ENCODE data around the gene PDIK1L. TPM values are rescaled to one million over a fixed set of nuclear protein-coding genes. Genes with fewer than 3 reads are reported as not detected.

PDIK1L gene
- total and polyA plus RNA-seq, 7 donors, result 1.4 to 7.0 (median 4.7) TPM

GRCh38 chr1:26083208-26083607, 28.4 kb upstream of the PDIK1L start:
- intact Hi-C loops (cut with DNase I), result no loop called here
- ATAC-seq (peak; percentile 84 to 89 (median 88)), DNase-seq (peak; percentile 34 to 77)
- Histone ChIP-seq H3K27ac (peak overlapping the region; percentile 91), H3K36me3 (ENCODE audit: insufficient read depth in 1 of 2, low read depth in 1 of 2) (no peaks in the 10 kb centered on the region), H3K9me3 (no peaks in the 10 kb centered on the region), H3K4me1 (peaks cover 70% of the 10 kb centered on the region), H3K27me3 (ENCODE audit: insufficient read depth in 3 of 3, low read length in 2 of 3) (no peaks in the 10 kb centered on the region), H3K4me3 (no peak overlapping the region)
- TF ChIP-seq CTCF (IDR thresholded peaks at IDR 0.05), result no peak
- WGBS, 3 donors, result 13 to 18% (median 14%) methylated on average over 5 of the region's 5 CpGs

- WGBS, 3 donors, result 18 to 24% (median 21%) methylated on average over 2 of the region's 2 CpGs
- H3K4me3 ChIP-seq, result no peak overlapping the region
- TF ChIP-seq CTCF (IDR thresholded peaks at IDR 0.05), result no peak
- no peaks in the 10 kb centered on the region for H3K27me3 ChIP-seq (ENCODE audit: insufficient read depth in 3 of 3, low read length in 2 of 3)
- DNase-seq (peak; percentile 19 to 78), ATAC-seq (peak; percentile 48 to 64 (median 59))
- no peaks in the 10 kb centered on the region for H3K9me3 ChIP-seq
- H3K36me3 ChIP-seq (ENCODE audit: insufficient read depth in 1 of 2, low read depth in 1 of 2), result no peaks in the 10 kb centered on the region
- peaks cover 61% of the 10 kb centered on the region for H3K4me1 ChIP-seq
- H3K27ac ChIP-seq, result peak overlapping the region; percentile 91
- intact Hi-C loops (cut with DNase I), result no loop called here
Measured at GRCh38 chr1:26084091-26084561, 27.5 kb upstream of the PDIK1L start.

- Histone ChIP-seq H3K4me1 (peaks cover 54% of the 10 kb centered on the region), H3K27me3 (ENCODE audit: insufficient read depth in 3 of 3, low read length in 2 of 3) (no peaks in the 10 kb centered on the region), H3K27ac (peak overlapping the region; percentile 91), H3K4me3 (no peak overlapping the region), H3K9me3 (no peaks in the 10 kb centered on the region), H3K36me3 (ENCODE audit: insufficient read depth in 1 of 2, low read depth in 1 of 2) (no peaks in the 10 kb centered on the region)
- ATAC-seq (no peak), DNase-seq (no peak)
- intact Hi-C loops (cut with DNase I), result no loop called here
- no peak for TF ChIP-seq CTCF (IDR thresholded peaks at IDR 0.05)
- 83 to 94% (median 85%) methylated on average over 2 of the region's 2 CpGs for WGBS, 3 donors
Measured at GRCh38 chr1:26084844-26085243, 26.8 kb upstream of the PDIK1L start.

GRCh38 chr1:26089125-26089524, 22.5 kb upstream of the PDIK1L start:
- no peak for DNase-seq
- Histone ChIP-seq H3K36me3 (ENCODE audit: insufficient read depth in 1 of 2, low read depth in 1 of 2) (no peaks in the 10 kb centered on the region), H3K4me3 (no peak overlapping the region)

More at GRCh38 chr1:26089125-26089524, 22.5 kb upstream of the PDIK1L start:
- TF ChIP-seq CTCF (IDR thresholded peaks at IDR 0.05), result no peak
- Histone ChIP-seq H3K27ac (no peak overlapping the region), H3K4me1 (peaks cover 30% of the 10 kb centered on the region), H3K9me3 (no peaks in the 10 kb centered on the region), H3K27me3 (ENCODE audit: insufficient read depth in 3 of 3, low read length in 2 of 3) (no peaks in the 10 kb centered on the region)
- no peak for ATAC-seq
- intact Hi-C loops (cut with DNase I), result no loop called here
- WGBS, 3 donors, result 93 to 96% (median 96%) methylated on average over 3 of the region's 3 CpGs
